ENCODE measurements around the gene ABO. TPM values are rescaled to one million over a fixed set of nuclear protein-coding genes. Genes with fewer than 3 reads are reported as not detected.
"Not testable (repeated sequence)": the region's sequence is repeated elsewhere in the genome, so short reads cannot be mapped to it uniquely, and the experiment has no call there.

Gene ABO
- total and polyA plus RNA-seq, 7 donors: 0.03 to 0.86 (median 0.51) TPM

- TF ChIP-seq CTCF (IDR thresholded peaks at IDR 0.05): no peak
- H3K36me3 ChIP-seq (ENCODE audit: insufficient read depth in 1 of 2, low read depth in 1 of 2): no peaks in the 10 kb centered on the region
- 75 to 82% (median 81%) methylated on average over 11 of the region's 11 CpGs for WGBS, 3 donors
- ATAC-seq (no peak), DNase-seq (no peak)
- H3K9me3 ChIP-seq: no peaks in the 10 kb centered on the region
- no peak overlapping the region for H3K27ac ChIP-seq
- no peaks in the 10 kb centered on the region for H3K4me1 ChIP-seq
- intact Hi-C loops (cut with DNase I): no loop called here
- H3K4me3 ChIP-seq: no peak overlapping the region
- peaks cover 0 to 18% (median 0%) of the 10 kb centered on the region in 3 donors for H3K27me3 ChIP-seq (ENCODE audit: insufficient read depth in 3 of 3, low read length in 2 of 3)
Measured at GRCh38 chr9:133227242-133227860, 47.6 kb downstream of the ABO start.

- Histone ChIP-seq H3K4me1 (no peaks in the 10 kb centered on the region), H3K27ac (no peak overlapping the region), H3K27me3 (ENCODE audit: insufficient read depth in 3 of 3, low read length in 2 of 3) (peaks cover 0 to 18% (median 0%) of the 10 kb centered on the region in 3 donors), H3K9me3 (no peaks in the 10 kb centered on the region), H3K36me3 (ENCODE audit: insufficient read depth in 1 of 2, low read depth in 1 of 2) (no peaks in the 10 kb centered on the region), H3K4me3 (no peak overlapping the region)
- no peak for TF ChIP-seq CTCF (IDR thresholded peaks at IDR 0.05)
- ATAC-seq (no peak), DNase-seq (no peak)
- WGBS, 3 donors: 67 to 74% (median 73%) methylated on average over 23 to 25 of the region's 25 CpGs
- intact Hi-C loops (cut with DNase I): no loop called here
Measured at GRCh38 chr9:133226219-133227171, 48.5 kb downstream of the ABO start.

- H3K27ac ChIP-seq: no peak overlapping the region
- H3K4me3 ChIP-seq: no peak overlapping the region
- H3K4me1 ChIP-seq: no peaks in the 10 kb centered on the region
- WGBS, 3 donors: 66 to 70% (median 68%) methylated on average over 35 to 38 of the region's 38 CpGs
- H3K36me3 ChIP-seq (ENCODE audit: insufficient read depth in 1 of 2, low read depth in 1 of 2): no peaks in the 10 kb centered on the region
- H3K9me3 ChIP-seq: no peaks in the 10 kb centered on the region
- ATAC-seq (no peak), DNase-seq (no peak)
- H3K27me3 ChIP-seq (ENCODE audit: insufficient read depth in 3 of 3, low read length in 2 of 3): peaks cover 0 to 18% (median 0%) of the 10 kb centered on the region in 3 donors
- intact Hi-C loops (cut with DNase I): no loop called here
- no peak for TF ChIP-seq CTCF (IDR thresholded peaks at IDR 0.05)
Measured at GRCh38 chr9:133225171-133226011, 49.6 kb downstream of the ABO start.

GRCh38 chr9:133224762-133225161, 50.2 kb downstream of the ABO start:
- Histone ChIP-seq H3K4me3 (no peak overlapping the region), H3K36me3 (ENCODE audit: insufficient read depth in 1 of 2, low read depth in 1 of 2) (no peaks in the 10 kb centered on the region), H3K4me1 (no peaks in the 10 kb centered on the region), H3K9me3 (no peaks in the 10 kb centered on the region), H3K27ac (no peak overlapping the region), H3K27me3 (ENCODE audit: insufficient read depth in 3 of 3, low read length in 2 of 3) (peaks cover 0 to 21% (median 0%) of the 10 kb centered on the region in 3 donors)
- ATAC-seq (no peak), DNase-seq (no peak)
- no peak for TF ChIP-seq CTCF (IDR thresholded peaks at IDR 0.05)
- 78 to 80% (median 79%) methylated on average over 12 of the region's 12 CpGs for WGBS, 3 donors
- intact Hi-C loops (cut with DNase I): no loop called here

- WGBS, 3 donors: 22 to 23% (median 23%) methylated on average over 11 to 13 of the region's 13 CpGs
- H3K4me3 ChIP-seq; intact Hi-C loops (cut with DNase I); H3K4me1 ChIP-seq; H3K27ac ChIP-seq; H3K36me3 ChIP-seq (ENCODE audit: insufficient read depth in 1 of 2, low read depth in 1 of 2); H3K9me3 ChIP-seq: not testable (repeated sequence)
- peak in 1 of 2 donors; percentile 40 for DNase-seq
- peaks cover 0 to 31% (median 0%) of the 10 kb centered on the region in 3 donors for H3K27me3 ChIP-seq (ENCODE audit: insufficient read depth in 3 of 3, low read length in 2 of 3)
- ATAC-seq: peak in 1 of 4 donors; percentile 44
Measured at GRCh38 chr9:133223159-133223756, 51.7 kb downstream of the ABO start.

GRCh38 chr9:133221994-133222393, 53.0 kb downstream of the ABO start:
- H3K36me3 ChIP-seq (ENCODE audit: insufficient read depth in 1 of 2, low read depth in 1 of 2); H3K9me3 ChIP-seq; H3K27ac ChIP-seq; ATAC-seq; H3K4me3 ChIP-seq; intact Hi-C loops (cut with DNase I); DNase-seq; H3K4me1 ChIP-seq: not testable (repeated sequence)
- peaks cover 0 to 30% (median 0%) of the 10 kb centered on the region in 3 donors for H3K27me3 ChIP-seq (ENCODE audit: insufficient read depth in 3 of 3, low read length in 2 of 3)
- 69 to 76% (median 72%) methylated on average over 11 to 12 of the region's 12 CpGs for WGBS, 3 donors
